ENCODE results near the gene NOL9. TPM values are rescaled to one million over a fixed set of nuclear protein-coding genes. Genes with fewer than 3 reads are reported as not detected.
A peak's percentile ranks its signal among the peaks of the same experiment; 100 is the strongest.

The NOL9 gene
- total and polyA plus RNA-seq, 9 of the 15 experiments (the other 6 are each of a cell fraction or from before 2014, with no cell fraction given), result 5.6 to 76.5 (median 47.3) TPM

- TF ChIP-seq POLR3A (IDR thresholded peaks at IDR 0.05; ENCODE audit: borderline replicate concordance, extremely low read depth, insufficient read depth, insufficient read length), result no peak
- TF ChIP-seq SMARCE1 (IDR thresholded peaks at IDR 0.05), result no peak
- TF ChIP-seq TOE1 (IDR thresholded peaks at IDR 0.05; ENCODE audit: borderline replicate concordance), result no peak
- TF ChIP-seq TOE1 (CRISPR knock-in tag; IDR thresholded peaks at IDR 0.05; ENCODE audit: borderline replicate concordance, low read depth), result no peak
- TF ChIP-seq, protein P1, sequence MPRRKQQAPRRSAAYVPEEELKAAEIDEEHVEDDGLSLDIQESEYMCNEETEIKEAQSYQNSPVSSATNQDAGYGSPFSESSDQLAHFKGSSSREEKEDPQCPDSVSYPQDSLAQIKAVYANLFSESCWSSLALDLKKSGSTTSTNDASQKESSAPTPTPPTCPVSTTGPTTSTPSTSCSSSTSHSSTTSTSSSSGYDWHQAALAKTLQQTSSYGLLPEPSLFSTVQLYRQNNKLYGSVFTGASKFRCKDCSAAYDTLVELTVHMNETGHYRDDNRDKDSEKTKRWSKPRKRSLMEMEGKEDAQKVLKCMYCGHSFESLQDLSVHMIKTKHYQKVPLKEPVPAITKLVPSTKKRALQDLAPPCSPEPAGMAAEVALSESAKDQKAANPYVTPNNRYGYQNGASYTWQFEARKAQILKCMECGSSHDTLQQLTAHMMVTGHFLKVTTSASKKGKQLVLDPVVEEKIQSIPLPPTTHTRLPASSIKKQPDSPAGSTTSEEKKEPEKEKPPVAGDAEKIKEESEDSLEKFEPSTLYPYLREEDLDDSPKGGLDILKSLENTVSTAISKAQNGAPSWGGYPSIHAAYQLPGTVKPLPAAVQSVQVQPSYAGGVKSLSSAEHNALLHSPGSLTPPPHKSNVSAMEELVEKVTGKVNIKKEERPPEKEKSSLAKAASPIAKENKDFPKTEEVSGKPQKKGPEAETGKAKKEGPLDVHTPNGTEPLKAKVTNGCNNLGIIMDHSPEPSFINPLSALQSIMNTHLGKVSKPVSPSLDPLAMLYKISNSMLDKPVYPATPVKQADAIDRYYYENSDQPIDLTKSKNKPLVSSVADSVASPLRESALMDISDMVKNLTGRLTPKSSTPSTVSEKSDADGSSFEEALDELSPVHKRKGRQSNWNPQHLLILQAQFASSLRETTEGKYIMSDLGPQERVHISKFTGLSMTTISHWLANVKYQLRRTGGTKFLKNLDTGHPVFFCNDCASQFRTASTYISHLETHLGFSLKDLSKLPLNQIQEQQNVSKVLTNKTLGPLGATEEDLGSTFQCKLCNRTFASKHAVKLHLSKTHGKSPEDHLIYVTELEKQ (CRISPR knock-in tag; IDR thresholded peaks at IDR 0.05), result no peak
- no peak for TF ChIP-seq CBFB (CRISPR knock-in tag; IDR thresholded peaks at IDR 0.05)
- TF ChIP-seq, protein P2, sequence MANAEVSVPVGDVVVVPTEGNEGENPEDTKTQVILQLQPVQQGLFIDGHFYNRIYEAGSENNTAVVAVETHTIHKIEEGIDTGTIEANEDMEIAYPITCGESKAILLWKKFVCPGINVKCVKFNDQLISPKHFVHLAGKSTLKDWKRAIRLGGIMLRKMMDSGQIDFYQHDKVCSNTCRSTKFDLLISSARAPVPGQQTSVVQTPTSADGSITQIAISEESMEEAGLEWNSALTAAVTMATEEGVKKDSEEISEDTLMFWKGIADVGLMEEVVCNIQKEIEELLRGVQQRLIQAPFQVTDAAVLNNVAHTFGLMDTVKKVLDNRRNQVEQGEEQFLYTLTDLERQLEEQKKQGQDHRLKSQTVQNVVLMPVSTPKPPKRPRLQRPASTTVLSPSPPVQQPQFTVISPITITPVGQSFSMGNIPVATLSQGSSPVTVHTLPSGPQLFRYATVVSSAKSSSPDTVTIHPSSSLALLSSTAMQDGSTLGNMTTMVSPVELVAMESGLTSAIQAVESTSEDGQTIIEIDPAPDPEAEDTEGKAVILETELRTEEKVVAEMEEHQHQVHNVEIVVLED (CRISPR knock-in tag; IDR thresholded peaks at IDR 0.05), result no peak
- 0 out of 2 replicates have a peak, but pooled peaks have one; percentile 11 for TF ChIP-seq ZKSCAN1 (IDR thresholded peaks at IDR 0.05; ENCODE audit: low read depth, low read length)
- no peak for TF ChIP-seq BRF1 (IDR thresholded peaks at IDR 0.05; ENCODE audit: borderline replicate concordance, extremely low read depth, insufficient read length)
- no peak for TF ChIP-seq ZNF77 (CRISPR knock-in tag; IDR thresholded peaks at IDR 0.05)
- TF ChIP-seq, protein P3, sequence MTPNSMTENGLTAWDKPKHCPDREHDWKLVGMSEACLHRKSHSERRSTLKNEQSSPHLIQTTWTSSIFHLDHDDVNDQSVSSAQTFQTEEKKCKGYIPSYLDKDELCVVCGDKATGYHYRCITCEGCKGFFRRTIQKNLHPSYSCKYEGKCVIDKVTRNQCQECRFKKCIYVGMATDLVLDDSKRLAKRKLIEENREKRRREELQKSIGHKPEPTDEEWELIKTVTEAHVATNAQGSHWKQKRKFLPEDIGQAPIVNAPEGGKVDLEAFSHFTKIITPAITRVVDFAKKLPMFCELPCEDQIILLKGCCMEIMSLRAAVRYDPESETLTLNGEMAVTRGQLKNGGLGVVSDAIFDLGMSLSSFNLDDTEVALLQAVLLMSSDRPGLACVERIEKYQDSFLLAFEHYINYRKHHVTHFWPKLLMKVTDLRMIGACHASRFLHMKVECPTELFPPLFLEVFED (CRISPR knock-in tag; conservative IDR thresholded peaks at IDR 0.05), result no peak
- no peak for TF ChIP-seq CREB3L1 (IDR thresholded peaks at IDR 0.05; ENCODE audit: borderline replicate concordance, low read depth)
- TF ChIP-seq ZNF395 (CRISPR knock-in tag; IDR thresholded peaks at IDR 0.05), result peak; percentile 66; the same call in 1 of the 2 replicates
- no peak for TF ChIP-seq HMGXB4 (CRISPR knock-in tag; IDR thresholded peaks at IDR 0.05)
- 0 out of 2 replicates have a peak, but pooled peaks have one; percentile 43 for TF ChIP-seq SAFB (IDR thresholded peaks at IDR 0.05; ENCODE audit: borderline replicate concordance, low read depth, low read length)
- no peak for TF ChIP-seq ZBTB1 (CRISPR knock-in tag; IDR thresholded peaks at IDR 0.05; ENCODE audit: borderline replicate concordance, low read depth)
Measured at GRCh38 chr1:6580119-6580592, 25.8 kb upstream of the NOL9 start (continued).
